HUES64 (cell line): ENCODE measurements around the gene KRTAP10-2.
"Not testable (repeated sequence)": the region's sequence is repeated elsewhere in the genome, so short reads cannot be mapped to it uniquely, and the experiment has no call there.

Experiments
- H3K27ac ChIP-seq: 2 replicates; pipeline ENCODE4 v1.7.0; 2013; ENCODE audit warnings: low read depth, low read length, inconsistent platforms
- H3K27me3 ChIP-seq: 2 replicates; pipeline ENCODE4 v1.6.1; 2013; ENCODE audit warnings: mild to moderate bottlenecking, low read length; ENCODE audit not compliant: insufficient read depth
- H3K36me3 ChIP-seq: 2 replicates; pipeline ENCODE4 v1.6.1; 2013; ENCODE audit warnings: mild to moderate bottlenecking, low read length; ENCODE audit not compliant: insufficient read depth
- H3K4me1 ChIP-seq: 2 replicates; pipeline ENCODE4 v1.6.1; 2013; ENCODE audit warnings: mild to moderate bottlenecking, low read length, moderate library complexity; ENCODE audit not compliant: insufficient read depth
- H3K4me3 ChIP-seq: 2 replicates; pipeline ENCODE4 v1.5.1; 2013; ENCODE audit warnings: mild to moderate bottlenecking, low read length, moderate library complexity
- H3K9ac ChIP-seq: 2 replicates; pipeline ENCODE4 v1.6.1; 2013; ENCODE audit warnings: mild to moderate bottlenecking, low read depth, low read length
- H3K9me3 ChIP-seq: 2 replicates; pipeline ENCODE4 v1.6.1; 2013; ENCODE audit warnings: low read depth, low read length; ENCODE audit not compliant: insufficient read depth
- WGBS: fragments of 150-250, 120-280 bp; methylation state at CpG from one replicate; pipeline ENCODE4 v1.1.7; 2013; ENCODE audit warnings: missing lambda C conversion rate; 5-methylcytosine and 5-hydroxymethylcytosine counted together

The KRTAP10-2 gene

DNA sequence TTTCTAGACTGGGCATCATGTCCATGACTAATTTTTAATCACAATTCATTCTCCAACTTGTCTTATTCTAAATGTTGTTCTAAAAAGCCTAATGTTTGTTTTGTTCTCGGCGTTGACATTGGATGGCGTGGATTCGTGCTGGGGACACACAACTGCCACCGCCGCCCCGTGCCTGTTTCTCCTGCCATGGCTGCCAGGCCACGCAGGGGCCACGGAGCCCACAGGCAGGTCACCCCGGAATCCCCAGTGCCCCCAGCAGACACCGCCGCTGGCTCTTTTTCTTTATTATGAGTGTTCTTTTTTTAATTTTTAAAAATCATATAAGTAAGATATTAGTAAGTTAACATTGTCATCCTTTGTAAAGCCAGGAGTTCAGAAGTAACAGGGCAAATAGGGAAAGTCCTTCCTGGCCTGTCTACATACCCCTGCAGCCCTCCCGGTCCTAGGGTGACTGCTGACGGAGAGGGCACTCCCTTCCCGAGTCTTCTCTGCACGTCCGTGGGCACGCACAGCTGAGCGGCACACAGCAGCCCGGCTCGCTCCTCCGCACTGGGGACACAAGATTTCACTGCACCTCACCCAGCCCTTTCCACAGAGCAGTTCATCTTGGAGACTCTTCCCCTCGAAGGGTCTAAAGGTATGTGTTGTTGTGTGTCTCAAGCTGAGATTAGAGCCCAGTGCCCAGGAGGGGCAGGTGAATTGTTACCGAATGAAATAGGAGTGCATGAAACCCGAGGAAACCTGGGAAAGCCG is 43.5 kb downstream of the KRTAP10-2 start:
- H3K27me3 ChIP-seq = no peaks in the 10 kb centered on the region
- no peak overlapping the region for H3K4me3 ChIP-seq

DNA sequence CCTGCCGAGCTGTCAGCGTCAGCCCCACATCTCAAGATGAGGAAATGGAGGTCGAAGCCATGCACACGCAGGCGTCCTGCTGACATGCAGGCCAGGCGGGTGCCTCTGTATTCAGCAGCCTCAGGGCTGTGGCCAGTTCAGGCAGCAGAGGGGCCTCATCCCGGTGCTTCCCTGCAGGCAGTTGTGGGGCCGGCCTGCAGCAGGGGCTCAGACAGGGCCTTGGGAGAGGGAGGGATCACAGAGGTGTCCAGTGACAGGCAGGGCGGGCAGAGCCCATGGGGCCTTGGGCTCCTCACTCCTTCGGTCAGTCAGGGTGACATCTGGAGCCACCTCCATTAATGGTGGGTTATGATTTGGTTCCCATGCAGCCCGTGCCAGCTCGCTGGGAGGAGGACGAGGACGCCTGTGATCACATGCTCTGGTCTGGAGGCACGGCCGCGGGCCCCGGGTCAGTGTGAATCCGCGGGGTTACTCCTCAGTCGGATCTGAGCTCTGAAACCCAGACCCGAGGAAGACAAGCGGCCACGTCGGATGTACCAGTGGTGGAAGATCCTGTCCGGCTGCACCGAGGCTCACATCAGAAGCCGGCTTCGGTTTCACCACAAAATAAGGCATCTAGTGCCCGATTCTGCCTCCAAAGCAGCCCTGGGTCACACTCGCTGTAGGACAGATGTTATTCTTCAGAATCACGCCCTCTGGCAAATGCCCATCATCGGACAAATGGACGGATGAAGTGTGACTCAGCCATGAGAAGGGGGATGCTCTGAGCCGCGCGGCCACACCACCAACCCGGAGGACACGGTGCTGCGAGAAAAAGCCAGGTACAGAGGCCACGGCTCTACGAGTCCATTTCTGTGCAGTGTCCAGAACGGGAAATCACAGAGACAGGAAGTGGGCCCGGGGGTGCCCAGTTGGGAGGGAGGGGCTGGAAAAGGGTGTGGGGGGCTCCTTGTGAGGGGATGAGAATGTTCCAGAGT is 44.7 kb downstream of the KRTAP10-2 start:
- no peaks in the 10 kb centered on the region for H3K27me3 ChIP-seq
- no peak overlapping the region for H3K4me3 ChIP-seq
- no peak overlapping the region for H3K9ac ChIP-seq

More for the DNA sequence above, 43.5 kb downstream of the KRTAP10-2 start:
- H3K9ac ChIP-seq = no peak overlapping the region
- H3K36me3 ChIP-seq = no peaks in the 10 kb centered on the region
- no peak overlapping the region for H3K27ac ChIP-seq
- 94% methylated on average over 24 of the region's 26 CpGs for WGBS
- H3K9me3 ChIP-seq = no peaks in the 10 kb centered on the region
- peaks cover 3% of the 10 kb centered on the region; the same call in 1 of the 2 replicates for H3K4me1 ChIP-seq

DNA sequence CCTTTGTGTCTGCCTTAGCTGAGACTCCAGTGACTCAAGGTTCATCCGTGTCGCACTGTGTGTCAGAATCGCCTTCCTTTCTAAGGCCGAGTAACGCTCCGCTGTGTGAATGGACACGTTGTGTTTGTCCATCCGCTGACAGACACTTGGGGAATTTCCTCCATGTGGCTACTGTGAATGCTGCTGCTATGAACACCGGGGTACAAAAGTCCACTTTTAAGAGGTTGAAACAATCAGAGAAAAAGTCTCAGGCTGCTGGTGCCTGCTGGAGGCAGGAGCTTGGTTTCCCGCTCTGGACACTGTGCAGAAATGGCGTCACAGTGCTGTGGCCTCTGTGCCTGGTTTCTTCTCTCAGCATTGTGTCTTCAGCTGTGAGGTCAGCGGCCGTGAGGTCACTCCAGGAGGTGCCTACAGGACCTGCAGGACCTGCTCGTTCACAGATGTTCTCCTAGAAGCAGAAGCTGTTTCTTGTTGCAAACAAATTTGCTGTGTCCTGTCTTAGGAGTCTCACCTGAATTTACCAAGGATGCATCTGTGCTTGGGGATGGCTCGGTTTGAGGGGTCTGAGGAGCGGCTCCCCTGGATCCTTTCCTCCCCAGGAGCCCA is 45.5 kb downstream of the KRTAP10-2 start:
- Histone ChIP-seq H3K4me3 (no peak overlapping the region), H3K9me3 (no peaks in the 10 kb centered on the region), H3K36me3 (no peaks in the 10 kb centered on the region), H3K27me3 (no peaks in the 10 kb centered on the region), H3K4me1 (no peaks in the 10 kb centered on the region; the same call in 1 of the 2 replicates), H3K27ac (no peak overlapping the region), H3K9ac (no peak overlapping the region)
- 92% methylated on average over 16 of the region's 16 CpGs for WGBS

More for the DNA sequence above, 44.7 kb downstream of the KRTAP10-2 start:
- Histone ChIP-seq H3K36me3 (no peaks in the 10 kb centered on the region), H3K4me1 (peaks cover 3% of the 10 kb centered on the region; the same call in 1 of the 2 replicates), H3K9me3 (no peaks in the 10 kb centered on the region), H3K27ac (no peak overlapping the region)
- 91% methylated on average over 44 of the region's 44 CpGs for WGBS

DNA sequence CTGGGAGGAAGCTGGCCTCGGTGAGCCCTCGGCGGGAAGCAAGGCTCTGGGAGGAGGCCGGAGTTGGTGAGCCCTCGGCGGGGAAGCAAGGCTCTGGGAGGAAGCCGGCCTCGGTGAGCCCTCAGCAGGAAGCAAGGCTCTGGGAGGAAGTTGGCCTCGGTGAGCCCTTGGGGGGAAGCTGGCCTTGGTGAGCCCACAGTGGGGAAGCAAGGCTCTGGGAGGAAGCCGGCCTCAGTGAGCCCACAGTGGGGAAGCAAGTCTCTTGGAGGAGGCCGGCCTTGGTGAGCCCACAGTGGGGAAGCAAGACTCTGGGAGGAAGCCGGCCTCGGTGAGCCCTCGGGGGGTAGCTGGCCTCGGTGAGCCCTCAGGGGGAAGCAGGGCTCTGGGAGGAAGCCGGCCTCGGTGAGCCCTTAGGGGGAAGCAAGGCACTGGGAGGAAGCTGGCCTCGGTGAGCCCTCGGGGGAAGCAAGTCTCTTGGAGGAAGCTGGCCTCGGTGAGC is 47.4 kb downstream of the KRTAP10-2 start:
- Histone ChIP-seq H3K9me3 (no peaks in the 10 kb centered on the region), H3K4me3 (no peak overlapping the region), H3K9ac (no peak overlapping the region), H3K27me3 (no peaks in the 10 kb centered on the region), H3K36me3 (no peaks in the 10 kb centered on the region), H3K4me1 (no peaks in the 10 kb centered on the region), H3K27ac (no peak overlapping the region)
- 90% methylated on average over 20 of the region's 20 CpGs for WGBS

DNA sequence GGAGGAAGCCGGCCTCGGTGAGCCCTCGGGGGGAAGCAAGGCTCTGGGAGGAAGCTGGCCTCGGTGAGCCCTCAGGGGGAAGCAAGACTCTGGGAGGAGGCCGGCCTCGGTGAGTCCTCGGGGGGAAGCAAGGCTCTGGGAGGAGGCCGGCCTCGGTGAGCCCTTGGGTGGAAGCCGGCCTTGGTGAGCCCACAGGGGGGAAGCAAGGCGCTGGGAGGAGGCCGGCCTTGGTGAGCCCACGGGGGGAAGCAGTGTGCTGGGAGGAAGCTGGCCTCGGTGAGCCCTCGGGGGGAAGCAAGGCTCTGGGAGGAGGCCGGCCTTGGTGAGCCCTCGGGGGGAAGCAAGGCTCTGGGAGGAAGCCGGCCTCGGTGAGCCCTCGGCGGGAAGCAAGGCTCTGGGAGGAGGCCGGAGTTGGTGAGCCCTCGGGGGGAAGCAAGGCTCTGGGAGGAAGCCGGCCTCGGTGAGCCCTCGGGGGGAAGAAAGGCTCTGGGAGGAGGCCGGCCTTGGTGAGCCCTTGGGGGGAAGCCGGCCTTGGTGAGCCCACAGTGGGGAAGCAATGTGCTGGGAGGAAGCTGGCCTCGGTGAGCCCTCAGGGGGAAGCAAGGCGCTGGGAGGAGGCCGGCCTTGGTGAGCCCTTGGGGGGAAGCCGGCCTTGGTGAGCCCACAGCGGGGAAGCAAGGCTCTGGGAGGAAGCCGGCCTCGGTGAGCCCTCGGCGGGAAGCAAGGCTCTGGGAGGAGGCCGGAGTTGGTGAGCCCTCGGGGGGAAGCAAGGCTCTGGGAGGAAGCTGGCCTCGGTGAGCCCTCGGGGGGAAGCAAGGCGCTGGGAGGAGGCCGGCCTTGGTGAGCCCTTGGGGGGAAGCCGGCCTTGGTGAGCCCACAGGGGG is 48.1 kb downstream of the KRTAP10-2 start:
- not testable (repeated sequence) for H3K4me1 ChIP-seq, H3K4me3 ChIP-seq, H3K9ac ChIP-seq, H3K36me3 ChIP-seq, H3K27ac ChIP-seq, H3K27me3 ChIP-seq, H3K9me3 ChIP-seq
- 87% methylated on average over 44 of the region's 44 CpGs for WGBS

DNA sequence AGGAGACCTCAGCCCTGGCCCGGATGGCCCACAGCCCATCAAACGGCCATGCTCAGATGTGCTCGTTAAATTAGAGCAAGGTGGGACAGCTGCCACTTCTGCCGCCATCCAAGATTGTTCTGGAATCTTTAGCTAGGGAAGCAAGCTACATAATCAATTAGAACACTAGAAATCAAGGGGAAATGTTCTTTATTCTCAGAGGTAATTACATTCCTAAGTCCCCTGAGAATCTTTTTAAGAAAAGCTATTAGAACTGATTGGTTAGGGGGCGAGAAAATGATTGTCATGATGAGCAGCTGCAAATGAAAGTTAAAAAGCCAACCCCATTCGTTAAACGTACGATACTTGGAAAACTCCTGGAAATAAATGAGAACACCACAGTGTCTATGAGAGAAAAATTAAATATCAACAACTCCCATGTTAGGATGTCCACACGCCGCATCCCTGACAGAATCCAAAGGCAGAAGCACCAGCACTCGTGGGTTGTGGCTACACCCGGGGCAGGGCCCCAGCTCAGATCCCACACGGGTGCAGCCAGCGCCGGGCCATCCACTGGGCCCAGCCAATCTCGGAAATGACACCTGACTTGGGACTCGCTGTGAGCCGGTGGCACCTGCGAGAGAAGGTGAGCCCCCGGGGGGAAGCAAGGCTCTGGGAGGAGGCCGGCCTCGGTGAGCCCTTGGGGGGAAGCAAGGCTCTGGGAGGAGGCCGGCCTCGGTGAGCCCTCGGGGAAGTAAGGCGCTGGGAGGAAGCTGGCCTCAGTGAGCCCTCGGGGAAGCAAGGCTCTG is 48.9 kb downstream of the KRTAP10-2 start:
- Histone ChIP-seq H3K4me3 (no peak overlapping the region), H3K36me3 (no peaks in the 10 kb centered on the region), H3K27me3 (no peaks in the 10 kb centered on the region), H3K4me1 (peaks cover 9% of the 10 kb centered on the region), H3K9ac (no peak overlapping the region), H3K9me3 (no peaks in the 10 kb centered on the region), H3K27ac (no peak overlapping the region)
- 91% methylated on average over 27 of the region's 27 CpGs for WGBS
